Activated T-helper 1 cell treated with anti-CD3 and anti-CD28 coated beads, Interleukin-2, amount 50 U/mL, for 16 hours (primary cell): ENCODE data around the gene MTNR1A.

ENCODE experiments used
- DNase-seq, 2 donors: peaks; one replicate each; pipeline ENCODE4 v3.0.0-alpha.2; 2020; ENCODE audit warnings: low read depth in 1 of 2, low spot score in 1 of 2

Gene MTNR1A

GRCh38 chr4:186494496-186494895 lies 60.9 kb downstream of the MTNR1A start:
- no peak for DNase-seq

GRCh38 chr4:186487726-186488125 lies 67.6 kb downstream of the MTNR1A start:
- DNase-seq: no peak

- DNase-seq: no peak
Measured at GRCh38 chr4:186486172-186486571, 69.2 kb downstream of the MTNR1A start.

- no peak for DNase-seq
Measured at GRCh38 chr4:186485561-186486062, 69.8 kb downstream of the MTNR1A start.

- DNase-seq: no peak
Measured at GRCh38 chr4:186485150-186485549, 70.2 kb downstream of the MTNR1A start.

GRCh38 chr4:186483656-186484055 lies 71.7 kb downstream of the MTNR1A start:
- no peak for DNase-seq
